Measurements from ENCODE around the gene RELB.

DNA sequence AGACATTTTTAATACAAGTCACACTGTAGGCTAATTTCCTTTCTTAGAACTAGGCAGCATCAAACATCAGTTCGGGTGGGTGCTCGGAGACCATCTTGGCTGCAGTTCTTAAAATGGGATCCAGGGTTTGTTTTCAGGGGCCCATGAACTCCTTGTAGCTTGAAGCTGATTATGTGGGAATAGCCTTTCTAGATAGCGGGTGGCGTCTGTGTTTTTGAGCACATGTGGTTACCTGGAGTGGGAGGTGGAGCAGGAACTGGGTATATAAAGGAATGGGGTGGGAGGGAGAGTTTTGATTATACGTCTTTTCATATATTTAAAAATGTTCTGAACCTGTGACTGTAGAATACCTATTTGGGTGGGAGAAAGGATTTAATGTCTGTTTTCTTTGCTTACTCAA is 33.1 kb upstream of the RELB start:
- TF ChIP-seq POLR2A (IDR thresholded peaks at IDR 0.05) = no peak
- TF ChIP-seq, protein P1, sequence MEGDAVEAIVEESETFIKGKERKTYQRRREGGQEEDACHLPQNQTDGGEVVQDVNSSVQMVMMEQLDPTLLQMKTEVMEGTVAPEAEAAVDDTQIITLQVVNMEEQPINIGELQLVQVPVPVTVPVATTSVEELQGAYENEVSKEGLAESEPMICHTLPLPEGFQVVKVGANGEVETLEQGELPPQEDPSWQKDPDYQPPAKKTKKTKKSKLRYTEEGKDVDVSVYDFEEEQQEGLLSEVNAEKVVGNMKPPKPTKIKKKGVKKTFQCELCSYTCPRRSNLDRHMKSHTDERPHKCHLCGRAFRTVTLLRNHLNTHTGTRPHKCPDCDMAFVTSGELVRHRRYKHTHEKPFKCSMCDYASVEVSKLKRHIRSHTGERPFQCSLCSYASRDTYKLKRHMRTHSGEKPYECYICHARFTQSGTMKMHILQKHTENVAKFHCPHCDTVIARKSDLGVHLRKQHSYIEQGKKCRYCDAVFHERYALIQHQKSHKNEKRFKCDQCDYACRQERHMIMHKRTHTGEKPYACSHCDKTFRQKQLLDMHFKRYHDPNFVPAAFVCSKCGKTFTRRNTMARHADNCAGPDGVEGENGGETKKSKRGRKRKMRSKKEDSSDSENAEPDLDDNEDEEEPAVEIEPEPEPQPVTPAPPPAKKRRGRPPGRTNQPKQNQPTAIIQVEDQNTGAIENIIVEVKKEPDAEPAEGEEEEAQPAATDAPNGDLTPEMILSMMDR (IDR thresholded peaks at IDR 0.05) = no peak
- TF ChIP-seq EP300 (IDR thresholded peaks at IDR 0.05) = no peak

Measured in gastroesophageal sphincter (tissue), 3 donors.